K562 (cell line): ENCODE results near the gene ACOT7. TPM values are rescaled to one million over a fixed set of nuclear protein-coding genes. Genes with fewer than 3 reads are reported as not detected.
A peak's percentile ranks its signal among the peaks of the same experiment; 100 is the strongest.

Source experiments
- ATAC-seq: fragments of 200-7000 bp; cut with Tn5 transposase; 3 replicates; pipeline ENCODE4 v1.9.1; 2020; ENCODE audit warnings: moderate library complexity
- BruUV-seq: library from RNA; stranded (reverse); fragments of 400-500 nt; replicated peaks from 2 replicates; lab custom pipeline; 2021; lab: Mats Ljungman, UMichigan
- CTCF ChIA-PET: fragments of 300-600 bp; formaldehyde crosslinking; extraction: SDS; loops from one replicate; lab custom pipeline; 2021; ENCODE audit warnings: low intra/inter-chr PET ratio; lab: Yijun Ruan, JAX
- POLR2A ChIA-PET: fragments of 300-600, 350-650 bp; sonication (Branson Sonifier 250); formaldehyde crosslinking; extraction: SDS; loops from one replicate; lab custom pipeline; 2021; ENCODE audit warnings: antibody characterized with exemption, inconsistent platforms; lab: Yijun Ruan, JAX
- DNase-seq, 4 experiments: peaks; one replicate each; pipeline versions ENCODE4 v3.0.0 to v3.0.0-alpha.2; 2011 to 2018; ENCODE audit warnings: low spot score in 3 of 4, mixed read lengths in 3 of 4; ENCODE audit errors: extremely low read depth in 1 of 4
- FAIRE-seq: peaks from 2 replicates; lab custom pipeline; 2011; peaks lifted over from hg19 to GRCh38; lab: Jason Lieb, UNC
- H2AFZ ChIP-seq: 2 replicates; pipeline ENCODE4 v1.6.0; 2011; ENCODE audit warnings: low read depth, low read length, control low read depth, inconsistent platforms
- H3K27ac ChIP-seq: fragments of 200-600 bp; 3 replicates; pipeline ENCODE4 v1.8.0; 2011; ENCODE audit warnings: low read depth, mild to moderate bottlenecking, control low read depth, inconsistent platforms, low read length, moderate library complexity, mixed read lengths; ENCODE audit errors: extremely low read depth
- H3K27me3 ChIP-seq, 2 experiments: fragments of 300-600 bp in 1 of 2; 2 replicates in 1 of 2; 3 replicates in 1 of 2; pipeline versions ENCODE4 v1.6.0 to v1.8.0; 2011; ENCODE audit warnings: inconsistent platforms in 2 of 2, low read length in 2 of 2, mild to moderate bottlenecking in 1 of 2, mixed read lengths in 1 of 2, moderate library complexity in 1 of 2; ENCODE audit not compliant: control insufficient read depth in 2 of 2, insufficient read depth in 2 of 2
- H3K36me3 ChIP-seq: fragments of 300-600 bp; 3 replicates; pipeline ENCODE4 v1.8.0; 2011; ENCODE audit warnings: mild to moderate bottlenecking, low read length, inconsistent platforms; ENCODE audit not compliant: control insufficient read depth, insufficient read depth
- H3K4me1 ChIP-seq, 2 experiments: fragments of 200-600 bp in 1 of 2; replicated peaks in 1 of 2; 2 replicates in 1 of 2; 3 replicates in 1 of 2; pipeline versions ENCODE4 v1.5.1 to v1.8.0; 2011; ENCODE audit warnings: inconsistent platforms in 2 of 2, low read length in 2 of 2, mild to moderate bottlenecking in 1 of 2, mixed read lengths in 1 of 2, moderate library complexity in 1 of 2; ENCODE audit not compliant: control insufficient read depth in 2 of 2, insufficient read depth in 2 of 2
- H3K4me2 ChIP-seq: 2 replicates; pipeline ENCODE4 v1.6.1; 2011; ENCODE audit warnings: low read length, control low read depth, inconsistent platforms, mixed read lengths; ENCODE audit not compliant: insufficient read depth
- H3K4me3 ChIP-seq: fragments of 200-600 bp; sonication (generic), shearing (Covaris generic); 2 replicates; pipeline ENCODE4 v1.5.1; 2016; ENCODE audit warnings: control low read depth, inconsistent platforms
- H3K79me2 ChIP-seq: fragments of 200-600 bp; 3 replicates; pipeline ENCODE4 v1.8.0; 2011; ENCODE audit warnings: low read length, inconsistent platforms; ENCODE audit not compliant: control insufficient read depth, insufficient read depth
- H3K9ac ChIP-seq, 2 experiments: 2 replicates each; pipeline versions ENCODE4 v1.6.0 to v1.6.1; 2011; ENCODE audit warnings: low read depth in 2 of 2, low read length in 2 of 2, control low read depth in 1 of 2, inconsistent platforms in 1 of 2, mild to moderate bottlenecking in 1 of 2, mixed read lengths in 1 of 2; ENCODE audit not compliant: insufficient read depth in 1 of 2
- H3K9me1 ChIP-seq: one replicate; pipeline ENCODE4 v1.6.0; 2011; ENCODE audit warnings: inconsistent platforms, mild to moderate bottlenecking, low read length, moderate library complexity; ENCODE audit not compliant: control insufficient read depth, insufficient read depth
- H3K9me3 ChIP-seq: replicated peaks from 2 replicates; pipeline ENCODE4 v1.5.1; 2011; ENCODE audit warnings: low read depth, low read length, inconsistent platforms; ENCODE audit not compliant: control insufficient read depth, insufficient read depth
- H4K20me1 ChIP-seq: replicated peaks from 2 replicates; pipeline ENCODE4 v1.6.1; 2011; ENCODE audit warnings: low read length, inconsistent platforms, mixed read lengths; ENCODE audit not compliant: control insufficient read depth, insufficient read depth
- CREB3L1 ChIP-seq: fragments of 450-650 bp; IDR thresholded peaks from 2 replicates; pipeline ENCODE4 v1.6.1; 2014; ENCODE audit warnings: low read depth, mild to moderate bottlenecking, moderate library complexity, borderline replicate concordance
- CTBP1 ChIP-seq: fragments of 450-650 bp; IDR thresholded peaks from 2 replicates; pipeline ENCODE4 v1.6.1; 2016; ENCODE audit warnings: borderline replicate concordance
- E2F6 ChIP-seq, 2 experiments: IDR thresholded peaks; 2 replicates each; pipeline ENCODE4 v1.6.1; 2011; ENCODE audit warnings: borderline replicate concordance in 1 of 2, control low read depth in 1 of 2, low read depth in 1 of 2, low read length in 1 of 2, mild to moderate bottlenecking in 1 of 2, mixed read lengths in 1 of 2, moderate library complexity in 1 of 2; ENCODE audit not compliant: insufficient read depth in 1 of 2, insufficient read length in 1 of 2, poor library complexity in 1 of 2, severe bottlenecking in 1 of 2; ENCODE audit errors: extremely low read depth in 1 of 2
- MNT ChIP-seq, 2 experiments: fragments of 450-650 bp; conservative IDR thresholded peaks; 2 replicates each; pipeline ENCODE4 v1.6.1; 2017; ENCODE audit warnings: mild to moderate bottlenecking in 2 of 2, moderate library complexity in 2 of 2
- PCBP1 ChIP-seq: fragments of 200-400 bp; formaldehyde crosslinking; IDR thresholded peaks from 2 replicates; pipeline ENCODE4 v1.6.1; 2018; ENCODE audit warnings: mild to moderate bottlenecking, low read depth, low read length; ENCODE audit not compliant: poor library complexity, severe bottlenecking
- SREBF1 ChIP-seq: fragments of 150-350 bp; IDR thresholded peaks from 2 replicates; pipeline ENCODE4 v1.6.1; 2014; ENCODE audit warnings: antibody characterized with exemption, low read depth, low read length, borderline replicate concordance
- TEAD1 ChIP-seq, 2 experiments: fragments of 450-650 bp in 1 of 2; sonication (generic) in 1 of 2; formaldehyde crosslinking; IDR thresholded peaks; 2 replicates each; pipeline versions ENCODE4 v1.4.0 to v1.8.0; 2020 to 2022; ENCODE audit warnings: mild to moderate bottlenecking in 2 of 2, missing genetic modification reagents in 1 of 2
- TEAD4 ChIP-seq, 2 experiments: sonication (generic) in 1 of 2; formaldehyde crosslinking in 1 of 2; IDR thresholded peaks; 2 replicates each; pipeline versions ENCODE4 v1.6.1 to v1.8.0; 2012 to 2022; ENCODE audit warnings: borderline replicate concordance in 1 of 2, inconsistent platforms in 1 of 2, low read length in 1 of 2, mild to moderate bottlenecking in 1 of 2, missing genetic modification reagents in 1 of 2
- ZBTB12 ChIP-seq: fragments of 250-450 bp; sonication (Bioruptor Pico); IDR thresholded peaks from 2 replicates; pipeline ENCODE4 v1.4.0; 2020
- WGBS: fragments of 100-300 bp; shearing (Covaris generic); methylation state at CpG from one replicate; pipeline ENCODE4 v1.1.6; 2016; ENCODE audit warnings: low coverage, mixed read lengths; ENCODE audit not compliant: insufficient coverage; ENCODE audit errors: missing lambda C conversion rate; 5-methylcytosine and 5-hydroxymethylcytosine counted together
- in situ Hi-C: fragments of 300-500 bp; cut with MboI; formaldehyde crosslinking; loops from 4 replicates; pipeline ENCODE4 v1.15.0; 2018; ENCODE audit warnings: inconsistent platforms, mixed read lengths
- intact Hi-C: fragments of 100-400 bp; cut with micrococcal nuclease; formaldehyde crosslinking; loops from 2 replicates; pipeline ENCODE4 v1.14.2; 2022
- polyA plus RNA-seq, 8 experiments: library from polyadenylated mRNA; depleted of rRNA in 4 of 8; stranded (reverse) in 5 of 8; unstranded in 3 of 8; fragments of >200 nt; fragmentation: Nextera tagmentation in 2 of 8; fragmentation: Illumina TruSeq in 1 of 8; extraction: Ambion mirVana in 2 of 8; extraction: Trizol in 1 of 8; gene quantifications; 2 replicates each; pipeline versions ENCODE4 v1.2.1 to v1.2.3, GENCODE V29; 2011 to 2014; ENCODE audit warnings: inconsistent platforms in 1 of 8, missing spikeins in 1 of 8
- total RNA-seq, 7 experiments: library from RNA; depleted of rRNA in 6 of 7; stranded (reverse); fragments of >200 nt in 6 of 7; fragmentation: Illumina TruSeq in 2 of 7; extraction: Trizol in 2 of 7; gene quantifications; 2 replicates each; pipeline versions ENCODE4 v1.2.1 to v1.2.3, GENCODE V29; 2011 to 2021; ENCODE audit warnings: low replicate concordance in 1 of 7

The ACOT7 gene
- total and polyA plus RNA-seq, 9 of the 15 experiments (the other 6 are each of a cell fraction or from before 2014, with no cell fraction given), result 7.0 to 92.6 (median 37.2) TPM

GRCh38 chr1:6260961-6261614, 132.5 kb downstream of the ACOT7 start, which contains the start of gene GPR153 (continued):
- TF ChIP-seq CREB3L1 (peak; percentile 71; the same call in 1 of the 2 replicates), CTBP1 (peak; percentile 31; the same call in 1 of the 2 replicates), TEAD1 (CRISPR knock-in tag; IDR thresholded peaks at IDR 0.05) (0 out of 4 replicates have a peak, but pooled peaks of 1 of the 2 experiments have one; percentile 37), MNT (conservative IDR thresholded peaks at IDR 0.05) (0 out of 4 replicates have a peak, but pooled peaks of 1 of the 2 experiments have one; percentile 36)

GRCh38 chr1:6260433-6260934, 133.1 kb downstream of the ACOT7 start:
- peak; percentile 39 for ATAC-seq
- intact Hi-C loops (no loop called here), in situ Hi-C loops (loop anchor here (25.0 kb wide), 1 partner anchor 952 kb away; no protein-coding TSS in a partner anchor)
- H3K36me3 ChIP-seq, result no peaks in the 10 kb centered on the region; the same call in 1 of the 3 replicates
- H3K9ac ChIP-seq, result peak overlapping the region; percentile 16 to 84; a peak in 3 of 4 replicates
- H4K20me1 ChIP-seq, result peaks cover 26% of the 10 kb centered on the region
- no peaks in the 10 kb centered on the region for H3K79me2 ChIP-seq
- H3K9me1 ChIP-seq, result no peaks in the 10 kb centered on the region
- no peak overlapping the region for H3K27ac ChIP-seq
- under 1% methylated on average over 33 of the region's 61 CpGs for WGBS
- FAIRE-seq, result no peak
- H3K4me2 ChIP-seq, result peak overlapping the region; percentile 50; the same call in 1 of the 2 replicates
- DNase-seq, result peak; percentile 60 to 82 (median 71)
- POLR2A ChIA-PET, result no interaction called here
- peak overlapping the region; percentile 50 for H3K4me3 ChIP-seq
- H2AFZ ChIP-seq, result peak overlapping the region; percentile 60; the same call in 1 of the 2 replicates
- CTCF ChIA-PET, result no interaction called here
- no peaks in the 10 kb centered on the region for H3K9me3 ChIP-seq
- no TSS peak for BruUV-seq
- peaks cover 0 to 15% of the 10 kb centered on the region in 2 experiments; a peak in 2 of 5 replicates for H3K27me3 ChIP-seq
- H3K4me1 ChIP-seq, result peaks cover 0 to 66% of the 10 kb centered on the region in 2 experiments; a peak in 3 of 5 replicates
- TF ChIP-seq SREBF1 (no peak), E2F6 (IDR thresholded peaks at IDR 0.05; ENCODE audit: borderline replicate concordance in 1 of 2, extremely low read depth in 1 of 2, insufficient read depth in 1 of 2, insufficient read length in 1 of 2, low read depth in 1 of 2, low read length in 1 of 2, poor library complexity in 1 of 2, severe bottlenecking in 1 of 2) (peak in 1 of 2 experiments; percentile 87), PCBP1 (peak; percentile 38), TEAD4 (IDR thresholded peaks at IDR 0.05; ENCODE audit: low read length) (no peak), TEAD4 (CRISPR knock-in tag; IDR thresholded peaks at IDR 0.05; ENCODE audit: borderline replicate concordance) (no peak), ZBTB12 (CRISPR knock-in tag) (no peak)
